ENCODE data around the gene WDR27.

The WDR27 gene

DNA sequence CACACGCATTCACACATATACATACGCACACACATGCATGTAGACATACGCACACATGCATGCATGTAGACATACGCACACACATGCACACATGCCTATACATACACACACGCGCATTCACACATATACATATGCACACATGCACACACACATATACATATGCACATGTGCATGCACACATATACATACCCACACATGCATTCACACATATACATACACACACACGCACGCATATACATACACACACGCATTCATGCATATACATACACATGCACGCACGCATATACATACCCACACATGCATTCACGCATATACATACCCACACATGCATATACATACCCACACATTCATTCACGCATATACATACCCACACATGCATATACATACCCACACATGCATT is 80.5 kb downstream of the WDR27 start:
- no peak for DNase-seq (ENCODE audit: low spot score)
- peaks cover 7 to 8% of the 10 kb centered on the region in 2 donors for H3K9me3 ChIP-seq (replicated peaks in 1 of 2; ENCODE audit: control insufficient read depth in 2 of 2, insufficient read depth in 1 of 2, low read depth in 1 of 2, low read length in 2 of 2)
- H3K23ac ChIP-seq (ENCODE audit: low read depth, low read length, poor library complexity): no peak overlapping the region
- no peak overlapping the region for H4K8ac ChIP-seq (ENCODE audit: low read depth, low read length)
- no peak overlapping the region for H2BK120ac ChIP-seq (ENCODE audit: low read depth, low read length)
- no peak overlapping the region for H3K27ac ChIP-seq (replicated peaks; ENCODE audit: low read length)
- H3K4ac ChIP-seq (ENCODE audit: low read length): no peak overlapping the region
- H3K79me1 ChIP-seq (ENCODE audit: low read depth, low read length): peaks cover 2% of the 10 kb centered on the region
- H2BK12ac ChIP-seq (ENCODE audit: low read length): no peak overlapping the region
- no peak overlapping the region for H3K4me2 ChIP-seq (ENCODE audit: insufficient read depth, low read length, poor library complexity, severe bottlenecking)
- no peak overlapping the region for H3K9ac ChIP-seq (ENCODE audit: low read depth, low read length, poor library complexity)
- H3K4me1 ChIP-seq (ENCODE audit: control insufficient read depth in 2 of 2, insufficient read depth in 1 of 2, low read depth in 1 of 2, low read length in 2 of 2): peaks cover 6 to 25% of the 10 kb centered on the region in 2 donors
- H3K36me3 ChIP-seq (replicated peaks in 1 of 2; ENCODE audit: control insufficient read depth in 2 of 2, insufficient read depth in 2 of 2, low read length in 2 of 2): peaks cover 11 to 26% of the 10 kb centered on the region in 2 donors
- H3K14ac ChIP-seq (ENCODE audit: low read length): no peak overlapping the region
- 100% methylated on average over 1 of the region's 13 CpGs; no CpG with 5 or more reads in 1 of the 2 donors for WGBS, 2 donors (ENCODE audit: extremely low coverage in 2 of 2, insufficient read length in 2 of 2, insufficient replicate concordance in 1 of 2)
- no peak overlapping the region for H4K91ac ChIP-seq (ENCODE audit: low read depth, low read length, poor library complexity)
- no peak overlapping the region for H2AFZ ChIP-seq (ENCODE audit: low read length)
- no peak overlapping the region for H2BK15ac ChIP-seq (ENCODE audit: low read length)
- no peak overlapping the region for H2BK5ac ChIP-seq (ENCODE audit: low read length)
- H3K27me3 ChIP-seq (ENCODE audit: control insufficient read depth in 3 of 3, insufficient read depth in 3 of 3, low read depth in 1 of 3, low read length in 3 of 3): no peaks in the 10 kb centered on the region
- H3K18ac ChIP-seq (ENCODE audit: low read length): no peak overlapping the region
- H2AK5ac ChIP-seq (ENCODE audit: low read depth, low read length): no peak overlapping the region
- peak overlapping the region in 1 of 2 donors; percentile 59 for H3K4me3 ChIP-seq (ENCODE audit: low read length in 2 of 2)

DNA sequence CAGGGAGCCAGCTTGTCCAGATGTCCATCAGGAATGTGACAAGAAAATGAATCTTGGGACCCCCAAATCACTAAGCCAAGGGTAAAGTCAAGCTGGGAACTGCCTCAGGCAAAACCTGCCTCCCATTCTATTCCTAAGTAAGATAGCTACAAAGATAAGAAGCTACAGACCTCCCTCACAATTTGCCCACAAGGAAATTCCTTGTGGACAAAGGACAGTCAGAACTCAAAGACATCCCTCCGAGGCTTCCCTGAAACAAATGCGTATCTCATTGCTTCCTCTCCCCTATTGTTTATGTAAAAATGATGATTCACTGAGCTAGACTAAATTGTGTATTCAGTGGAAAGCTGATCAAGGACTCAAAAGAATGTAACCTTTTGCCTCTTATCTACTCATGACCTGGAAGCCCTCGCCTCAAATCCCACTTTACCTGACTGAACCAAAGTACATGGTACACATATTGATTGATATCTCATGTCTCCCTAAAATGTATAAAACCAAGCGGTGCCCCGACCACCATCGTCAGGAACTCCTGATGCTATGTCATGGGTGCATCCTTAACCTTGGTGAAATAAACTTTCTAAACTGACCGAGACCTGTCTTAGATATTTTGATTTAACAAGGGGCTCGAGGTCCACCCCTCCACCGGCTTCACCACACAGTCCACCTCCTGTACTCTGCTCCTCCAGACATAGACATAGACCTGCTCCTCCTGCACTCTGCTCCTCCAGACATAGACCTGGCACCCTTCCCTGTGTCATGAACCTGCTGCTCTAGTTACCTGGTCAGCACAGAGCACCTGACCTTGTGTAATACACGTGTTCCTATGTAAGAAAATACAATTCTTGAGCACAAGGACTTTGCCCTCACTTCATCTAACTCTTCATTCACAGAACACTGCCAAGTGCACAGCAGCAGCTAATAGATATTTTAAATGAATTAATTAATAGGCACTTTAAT is 81.4 kb downstream of the WDR27 start:
- no CpG with 5 or more reads among the region's 10 CpGs for WGBS, 2 donors (ENCODE audit: extremely low coverage in 2 of 2, insufficient read length in 2 of 2, insufficient replicate concordance in 1 of 2)
- H3K9me3 ChIP-seq (replicated peaks in 1 of 2; ENCODE audit: control insufficient read depth in 2 of 2, insufficient read depth in 1 of 2, low read depth in 1 of 2, low read length in 2 of 2): peaks cover 7 to 8% of the 10 kb centered on the region in 2 donors
- no peak overlapping the region for H4K91ac ChIP-seq (ENCODE audit: low read depth, low read length, poor library complexity)
- no peak overlapping the region for H3K14ac ChIP-seq (ENCODE audit: low read length)
- no peak overlapping the region for H3K9ac ChIP-seq (ENCODE audit: low read depth, low read length, poor library complexity)
- H3K79me1 ChIP-seq (ENCODE audit: low read depth, low read length): no peaks in the 10 kb centered on the region
- H3K36me3 ChIP-seq (replicated peaks in 1 of 2; ENCODE audit: control insufficient read depth in 2 of 2, insufficient read depth in 2 of 2, low read length in 2 of 2): peaks cover 8 to 20% of the 10 kb centered on the region in 2 donors
- DNase-seq (ENCODE audit: low spot score): no peak
- no peak overlapping the region for H3K4me3 ChIP-seq (ENCODE audit: low read length in 2 of 2)
- no peak overlapping the region for H2BK120ac ChIP-seq (ENCODE audit: low read depth, low read length)
- no peaks in the 10 kb centered on the region for H3K27me3 ChIP-seq (ENCODE audit: control insufficient read depth in 3 of 3, insufficient read depth in 3 of 3, low read depth in 1 of 3, low read length in 3 of 3)
- H2BK5ac ChIP-seq (ENCODE audit: low read length): no peak overlapping the region
- no peak overlapping the region for H3K23ac ChIP-seq (ENCODE audit: low read depth, low read length, poor library complexity)
- H3K27ac ChIP-seq (replicated peaks; ENCODE audit: low read length): no peak overlapping the region
- H2AFZ ChIP-seq (ENCODE audit: low read length): no peak overlapping the region
- H2BK15ac ChIP-seq (ENCODE audit: low read length): no peak overlapping the region
- no peak overlapping the region for H4K8ac ChIP-seq (ENCODE audit: low read depth, low read length)
- H3K4me1 ChIP-seq (ENCODE audit: control insufficient read depth in 2 of 2, insufficient read depth in 1 of 2, low read depth in 1 of 2, low read length in 2 of 2): peaks cover 6 to 25% of the 10 kb centered on the region in 2 donors
- H3K18ac ChIP-seq (ENCODE audit: low read length): no peak overlapping the region
- H2BK12ac ChIP-seq (ENCODE audit: low read length): no peak overlapping the region
- H2AK5ac ChIP-seq (ENCODE audit: low read depth, low read length): no peak overlapping the region
- H3K4ac ChIP-seq (ENCODE audit: low read length): no peak overlapping the region
- H3K4me2 ChIP-seq (ENCODE audit: insufficient read depth, low read length, poor library complexity, severe bottlenecking): no peak overlapping the region

DNA sequence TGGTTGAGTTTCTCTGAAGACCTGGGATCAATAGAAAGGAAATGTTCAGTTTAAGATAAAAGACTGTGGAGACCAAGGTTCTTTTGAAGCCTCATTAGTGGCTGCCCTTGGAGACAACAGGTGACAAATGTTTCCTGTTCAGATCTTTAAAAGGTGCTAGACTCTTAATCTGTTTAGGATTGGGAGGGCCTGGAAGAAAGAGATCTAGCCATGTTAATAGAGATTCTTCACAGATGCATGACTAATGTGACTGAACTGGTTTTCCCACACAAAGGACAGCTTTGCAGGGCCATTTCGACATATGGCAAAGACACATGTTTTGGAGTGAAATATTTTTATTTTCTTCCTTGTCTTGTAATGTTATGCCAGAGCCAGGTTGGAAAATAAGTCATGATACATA is 82.2 kb downstream of the WDR27 start:
- no peak for DNase-seq (ENCODE audit: low spot score)
- H2AK5ac ChIP-seq (ENCODE audit: low read depth, low read length): no peak overlapping the region
- WGBS, 2 donors (ENCODE audit: extremely low coverage in 2 of 2, insufficient read length in 2 of 2, insufficient replicate concordance in 1 of 2): no CpG with 5 or more reads among the region's 1 CpG
- H3K36me3 ChIP-seq (replicated peaks in 1 of 2; ENCODE audit: control insufficient read depth in 2 of 2, insufficient read depth in 2 of 2, low read length in 2 of 2): peaks cover 7 to 13% of the 10 kb centered on the region in 2 donors
- H2AFZ ChIP-seq (ENCODE audit: low read length): no peak overlapping the region
- H3K14ac ChIP-seq (ENCODE audit: low read length): no peak overlapping the region
- peaks cover 6 to 25% of the 10 kb centered on the region in 2 donors for H3K4me1 ChIP-seq (ENCODE audit: control insufficient read depth in 2 of 2, insufficient read depth in 1 of 2, low read depth in 1 of 2, low read length in 2 of 2)
- H3K4me3 ChIP-seq (ENCODE audit: low read length in 2 of 2): no peak overlapping the region
- H2BK12ac ChIP-seq (ENCODE audit: low read length): no peak overlapping the region
- no peak overlapping the region for H2BK15ac ChIP-seq (ENCODE audit: low read length)
- H4K91ac ChIP-seq (ENCODE audit: low read depth, low read length, poor library complexity): no peak overlapping the region
- H3K79me1 ChIP-seq (ENCODE audit: low read depth, low read length): no peaks in the 10 kb centered on the region
- H2BK120ac ChIP-seq (ENCODE audit: low read depth, low read length): no peak overlapping the region
- no peak overlapping the region for H4K8ac ChIP-seq (ENCODE audit: low read depth, low read length)
- no peak overlapping the region for H3K4ac ChIP-seq (ENCODE audit: low read length)
- H3K9ac ChIP-seq (ENCODE audit: low read depth, low read length, poor library complexity): no peak overlapping the region
- H3K23ac ChIP-seq (ENCODE audit: low read depth, low read length, poor library complexity): no peak overlapping the region
- no peak overlapping the region for H3K18ac ChIP-seq (ENCODE audit: low read length)
- H3K9me3 ChIP-seq (replicated peaks in 1 of 2; ENCODE audit: control insufficient read depth in 2 of 2, insufficient read depth in 1 of 2, low read depth in 1 of 2, low read length in 2 of 2): peaks cover 7 to 8% of the 10 kb centered on the region in 2 donors
- H3K27me3 ChIP-seq (ENCODE audit: control insufficient read depth in 3 of 3, insufficient read depth in 3 of 3, low read depth in 1 of 3, low read length in 3 of 3): no peaks in the 10 kb centered on the region
- no peak overlapping the region for H3K27ac ChIP-seq (replicated peaks; ENCODE audit: low read length)
- no peak overlapping the region for H3K4me2 ChIP-seq (ENCODE audit: insufficient read depth, low read length, poor library complexity, severe bottlenecking)
- H2BK5ac ChIP-seq (ENCODE audit: low read length): no peak overlapping the region
